ENCODE data around the gene LPXN. TPM values are rescaled to one million over a fixed set of nuclear protein-coding genes. Genes with fewer than 3 reads are reported as not detected.
"Not testable (repeated sequence)": the region's sequence is repeated elsewhere in the genome, so short reads cannot be mapped to it uniquely, and the experiment has no call there.

The LPXN gene
- total and polyA plus RNA-seq, 9 donors: 6.5 to 19.3 (median 7.9) TPM

DNA sequence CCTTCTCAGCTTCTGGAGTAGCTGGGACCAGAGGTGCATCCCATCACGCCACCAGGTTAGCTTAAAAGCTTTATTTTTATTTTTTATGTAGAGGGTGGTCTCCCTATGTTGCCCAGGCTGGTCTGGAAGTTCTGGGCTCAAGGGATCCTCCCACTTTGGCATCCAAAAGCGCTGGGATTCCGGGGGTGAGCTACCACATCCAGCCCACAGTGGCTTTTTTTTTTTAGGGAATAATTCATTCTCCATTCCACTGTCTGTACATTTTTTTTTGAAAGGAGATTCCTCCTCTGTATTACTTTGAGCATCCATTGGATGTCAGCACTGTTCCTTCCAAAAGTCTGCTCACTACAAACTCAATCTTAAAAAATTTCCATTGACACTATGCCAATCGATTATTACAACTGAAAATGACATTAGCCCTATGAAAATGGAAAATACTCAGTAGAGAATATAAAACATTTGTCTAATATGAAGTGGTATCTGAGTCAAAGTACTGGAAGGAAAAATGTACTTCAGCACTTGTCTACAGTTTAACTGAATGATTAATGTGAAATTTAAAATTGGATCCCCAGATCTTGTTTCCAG is 1.3 kb upstream of the LPXN start:
- peak in 3 of 5 donors; percentile 33 to 34 (median 34) for DNase-seq
- WGBS, 3 donors: 16 to 17% (median 16%) methylated on average over 4 of the region's 4 CpGs
- Histone ChIP-seq H3K27me3 (no peaks in the 10 kb centered on the region), H3K36me3 (no peaks in the 10 kb centered on the region), H3K4me1 (ENCODE audit: insufficient read depth) (peaks cover 9% of the 10 kb centered on the region), H3K4me3 (peak overlapping the region; percentile 95), H3K27ac (peak overlapping the region; percentile 73 to 99), H3K9me3 (no peaks in the 10 kb centered on the region)
- TF ChIP-seq POLR2A (IDR thresholded peaks at IDR 0.05): no peak
- TF ChIP-seq EP300 (IDR thresholded peaks at IDR 0.05): no peak
- TF ChIP-seq, protein P1, sequence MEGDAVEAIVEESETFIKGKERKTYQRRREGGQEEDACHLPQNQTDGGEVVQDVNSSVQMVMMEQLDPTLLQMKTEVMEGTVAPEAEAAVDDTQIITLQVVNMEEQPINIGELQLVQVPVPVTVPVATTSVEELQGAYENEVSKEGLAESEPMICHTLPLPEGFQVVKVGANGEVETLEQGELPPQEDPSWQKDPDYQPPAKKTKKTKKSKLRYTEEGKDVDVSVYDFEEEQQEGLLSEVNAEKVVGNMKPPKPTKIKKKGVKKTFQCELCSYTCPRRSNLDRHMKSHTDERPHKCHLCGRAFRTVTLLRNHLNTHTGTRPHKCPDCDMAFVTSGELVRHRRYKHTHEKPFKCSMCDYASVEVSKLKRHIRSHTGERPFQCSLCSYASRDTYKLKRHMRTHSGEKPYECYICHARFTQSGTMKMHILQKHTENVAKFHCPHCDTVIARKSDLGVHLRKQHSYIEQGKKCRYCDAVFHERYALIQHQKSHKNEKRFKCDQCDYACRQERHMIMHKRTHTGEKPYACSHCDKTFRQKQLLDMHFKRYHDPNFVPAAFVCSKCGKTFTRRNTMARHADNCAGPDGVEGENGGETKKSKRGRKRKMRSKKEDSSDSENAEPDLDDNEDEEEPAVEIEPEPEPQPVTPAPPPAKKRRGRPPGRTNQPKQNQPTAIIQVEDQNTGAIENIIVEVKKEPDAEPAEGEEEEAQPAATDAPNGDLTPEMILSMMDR (IDR thresholded peaks at IDR 0.05): peak in 2 of 3 donors; percentile 23 to 27
- intact Hi-C loops (cut with DNase I): loop anchor here in 1 of 4 donors (5.0 kb wide), 1 partner anchor 1150 kb away; the partner anchor contains the start of gene SLC43A3

DNA sequence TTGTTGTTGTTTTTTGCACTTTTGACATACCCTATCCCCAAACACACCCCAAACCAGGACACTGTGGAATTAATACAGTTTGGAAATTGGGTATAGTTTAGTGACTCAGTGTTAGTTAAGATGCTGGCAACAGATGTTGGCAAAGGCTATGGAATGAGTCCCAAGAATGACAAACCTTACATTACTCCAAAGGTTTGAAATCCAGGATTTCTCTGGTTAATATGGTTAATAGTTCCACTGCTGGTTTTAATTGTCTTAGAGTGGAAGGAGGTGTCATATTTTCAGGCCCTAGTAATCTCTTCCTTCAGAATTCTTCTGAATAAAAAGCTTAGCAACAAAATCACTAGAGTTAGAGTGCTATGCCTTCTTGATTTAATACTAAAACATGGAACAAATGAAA is 775 bp downstream of the LPXN start:
- no peak for TF ChIP-seq POLR2A (IDR thresholded peaks at IDR 0.05)
- TF ChIP-seq EP300 (IDR thresholded peaks at IDR 0.05): no peak
- H3K27ac ChIP-seq: no peak overlapping the region
- intact Hi-C loops (cut with DNase I): loop anchor here in 1 of 4 donors (5.0 kb wide), 1 partner anchor 1148 kb away; the partner anchor contains the start of gene SLC43A3
- no peaks in the 10 kb centered on the region for H3K27me3 ChIP-seq
- no peaks in the 10 kb centered on the region for H3K9me3 ChIP-seq
- peaks cover 5% of the 10 kb centered on the region for H3K4me1 ChIP-seq (ENCODE audit: insufficient read depth)
- H3K36me3 ChIP-seq: no peaks in the 10 kb centered on the region
- H3K4me3 ChIP-seq: no peak overlapping the region
- no peak for DNase-seq

DNA sequence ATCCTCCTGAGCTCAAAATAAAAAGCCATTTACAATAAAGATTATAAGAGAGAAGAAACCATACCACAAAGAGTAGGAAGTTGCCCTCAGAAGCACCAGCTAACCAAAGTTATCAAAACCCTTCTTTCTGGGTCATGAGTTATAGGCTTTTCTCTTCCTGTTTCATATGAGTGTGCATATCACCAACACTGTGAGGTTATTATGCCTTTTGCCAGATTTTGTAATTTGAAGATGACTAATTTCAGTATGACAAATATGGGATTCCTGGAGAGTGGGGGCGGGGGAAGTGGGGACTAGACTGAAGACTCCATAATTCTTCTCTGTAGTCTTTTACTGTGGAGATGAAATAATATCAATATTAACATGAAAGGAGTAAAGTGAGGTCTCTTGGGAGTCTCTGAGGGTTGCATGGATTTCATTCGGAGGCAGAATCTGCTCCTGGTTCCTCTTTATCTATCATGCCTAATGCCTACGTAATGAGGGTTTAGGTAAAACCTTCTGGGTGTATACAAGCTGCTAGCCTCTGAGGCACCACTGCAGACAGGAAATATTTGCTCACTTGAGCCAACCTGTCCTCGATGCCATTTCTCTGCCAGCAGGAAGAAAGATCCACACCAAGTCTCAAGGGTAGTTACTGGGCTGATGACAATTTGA is 2.1 kb downstream of the LPXN start:
- no peak for TF ChIP-seq EP300 (IDR thresholded peaks at IDR 0.05)
- TF ChIP-seq, protein P1 (IDR thresholded peaks at IDR 0.05): no peak
- TF ChIP-seq POLR2A (IDR thresholded peaks at IDR 0.05): no peak
- DNase-seq: peak in 4 of 5 donors; percentile 30 to 83 (median 43)
- H3K27me3 ChIP-seq: no peaks in the 10 kb centered on the region
- peaks cover 5% of the 10 kb centered on the region for H3K4me1 ChIP-seq (ENCODE audit: insufficient read depth)
- no peak overlapping the region for H3K4me3 ChIP-seq
- intact Hi-C loops (cut with DNase I): no loop called here
- H3K36me3 ChIP-seq: no peaks in the 10 kb centered on the region
- H3K9me3 ChIP-seq: no peaks in the 10 kb centered on the region
- WGBS, 3 donors: 69 to 72% (median 71%) methylated on average over 4 of the region's 4 CpGs
- H3K27ac ChIP-seq: no peak overlapping the region

DNA sequence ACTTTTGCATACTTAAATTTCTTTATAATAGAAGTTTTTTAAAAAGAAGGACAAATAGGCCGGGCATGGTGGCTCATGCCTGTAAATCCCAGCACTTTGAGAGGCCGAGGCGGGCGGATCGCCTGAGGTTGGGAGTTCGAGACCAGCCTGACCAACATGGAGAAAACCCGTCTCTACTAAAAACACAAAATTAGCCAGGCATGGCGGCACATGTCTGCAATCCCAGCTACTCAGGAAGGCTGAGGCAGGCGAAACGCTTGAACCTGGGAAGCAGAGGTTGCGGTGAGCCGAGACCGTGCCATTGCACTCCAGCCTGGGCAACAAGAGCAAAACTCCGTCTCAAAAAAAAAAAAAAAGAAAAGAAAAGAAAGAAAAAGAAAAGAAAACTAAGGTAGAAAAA is 2.8 kb downstream of the LPXN start:
- H3K27me3 ChIP-seq; H3K9me3 ChIP-seq; H3K4me3 ChIP-seq; intact Hi-C loops (cut with DNase I); DNase-seq; H3K36me3 ChIP-seq; H3K27ac ChIP-seq; H3K4me1 ChIP-seq (ENCODE audit: insufficient read depth): not testable (repeated sequence)
- 89 to 95% (median 94%) methylated on average over 14 of the region's 14 CpGs for WGBS, 3 donors

DNA sequence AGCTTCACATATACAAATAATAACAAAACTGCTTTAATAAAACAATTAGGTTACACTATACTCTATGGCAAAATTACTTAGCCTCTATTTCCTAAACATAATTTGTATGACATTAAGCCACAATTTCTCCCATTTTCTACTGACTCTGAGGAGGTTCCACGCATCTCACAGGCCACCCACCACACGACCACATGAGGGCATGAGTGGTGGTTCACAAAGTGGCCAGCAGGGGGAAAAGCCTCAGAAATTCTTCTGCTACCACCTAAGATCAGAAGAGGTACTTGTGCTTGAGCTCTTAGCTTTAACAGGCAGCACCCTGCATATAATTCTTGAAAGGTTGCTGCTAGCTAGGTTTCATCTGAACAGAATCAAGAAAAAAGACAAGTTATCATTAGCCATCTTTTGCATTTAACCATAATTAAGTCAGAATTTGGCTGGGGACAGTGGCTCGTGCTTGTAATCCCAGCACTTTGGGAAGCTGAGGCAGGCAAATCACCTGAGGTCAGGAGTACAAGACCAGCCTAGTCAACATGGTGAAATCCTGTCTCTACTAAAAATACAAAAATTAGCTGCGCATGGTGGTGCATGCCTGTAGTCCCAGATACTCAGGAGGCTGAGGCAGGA is 7.7 kb downstream of the LPXN start:
- peaks cover 2% of the 10 kb centered on the region for H3K4me1 ChIP-seq (ENCODE audit: insufficient read depth)
- no peak overlapping the region for H3K4me3 ChIP-seq
- no peak overlapping the region for H3K27ac ChIP-seq
- TF ChIP-seq EP300 (IDR thresholded peaks at IDR 0.05): no peak
- TF ChIP-seq, protein P1 (IDR thresholded peaks at IDR 0.05): peak in 2 of 3 donors; percentile 13 to 37
- WGBS, 3 donors: 56 to 63% (median 60%) methylated on average over 4 of the region's 4 CpGs
- DNase-seq: peak in 2 of 5 donors; percentile 30 to 46
- intact Hi-C loops (cut with DNase I): no loop called here
- no peaks in the 10 kb centered on the region for H3K36me3 ChIP-seq
- H3K9me3 ChIP-seq: no peaks in the 10 kb centered on the region
- no peaks in the 10 kb centered on the region for H3K27me3 ChIP-seq
